Measurements from ENCODE around the gene UBR4. TPM values are rescaled to one million over a fixed set of nuclear protein-coding genes. Genes with fewer than 3 reads are reported as not detected.

Gene UBR4
- total RNA-seq, 1 experiment from 2014 or later, result 107 TPM

DNA sequence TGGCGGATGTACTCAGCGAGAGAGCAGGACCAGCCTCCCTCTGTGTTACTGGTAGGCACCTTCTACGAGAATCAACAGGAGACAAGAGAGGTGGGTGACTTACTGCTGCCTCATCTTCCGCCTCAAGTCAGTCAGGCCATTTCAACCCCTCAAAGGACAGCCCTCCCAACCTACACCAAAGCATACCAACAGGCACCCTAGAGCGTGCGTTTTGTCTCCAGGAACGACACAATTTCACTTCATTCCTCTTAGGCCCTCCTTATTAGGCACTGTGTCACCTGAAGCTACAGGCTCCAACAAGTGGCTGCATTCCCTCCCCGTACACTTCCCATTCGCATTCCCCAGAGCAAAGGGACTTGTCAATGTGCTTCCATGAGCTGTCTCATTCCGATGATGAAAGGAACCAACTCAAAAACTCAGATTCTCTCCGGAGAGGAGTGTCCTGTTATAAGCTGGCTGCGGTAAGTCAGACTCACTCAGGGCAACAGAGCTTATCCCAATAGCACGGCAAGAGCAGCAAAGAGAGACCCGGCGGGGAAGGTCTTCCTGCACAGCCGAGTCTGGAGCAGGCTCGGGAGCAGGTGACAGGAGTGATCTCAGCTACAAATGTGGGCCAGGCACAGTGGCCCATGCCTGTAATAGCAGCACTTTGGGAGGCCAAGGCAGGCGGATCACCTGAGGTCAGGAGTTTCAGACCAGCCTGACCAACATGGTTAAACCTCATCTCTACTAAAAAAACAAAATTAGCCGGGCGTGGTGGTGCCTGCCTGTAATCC lies 133.0 kb downstream of the UBR4 start:
- no peaks in the 10 kb centered on the region for H4K20me1 ChIP-seq (ENCODE audit: insufficient read depth)
- POLR2A ChIA-PET, result no interaction called here
- H3K4me2 ChIP-seq (ENCODE audit: low read length), result no peak overlapping the region
- H3K9me3 ChIP-seq (ENCODE audit: control insufficient read depth in 1 of 2, insufficient read depth in 1 of 2, low read depth in 1 of 2, low read length in 2 of 2), result no peaks in the 10 kb centered on the region
- BruUV-seq (replicated peaks), result no TSS peak
- no peak for TF ChIP-seq EGR1 (IDR thresholded peaks at IDR 0.05; ENCODE audit: low read depth)
- no peak for TF ChIP-seq EZH2phosphoT487 (IDR thresholded peaks at IDR 0.05; ENCODE audit: borderline replicate concordance)
- no peak for TF ChIP-seq ZNF274 (IDR thresholded peaks at IDR 0.05; ENCODE audit: low read depth, low read length)
- no peak for TF ChIP-seq RAD21 (IDR thresholded peaks at IDR 0.05; ENCODE audit: low read depth)
- TF ChIP-seq CEBPB (IDR thresholded peaks at IDR 0.05; ENCODE audit: low read depth), result no peak
- TF ChIP-seq ELF1 (IDR thresholded peaks at IDR 0.05; ENCODE audit: borderline replicate concordance, low read depth), result no peak
- peaks cover 29 to 66% of the 10 kb centered on the region in 2 experiments for H3K36me3 ChIP-seq (ENCODE audit: control insufficient read depth in 1 of 2, insufficient read depth in 2 of 2, low read length in 2 of 2)
- no peaks in the 10 kb centered on the region for H3K27me3 ChIP-seq (ENCODE audit: insufficient read depth, low read length)
- DNase-seq (ENCODE audit: low read depth, low spot score), result no peak
- no peak overlapping the region for H2AFZ ChIP-seq (ENCODE audit: low read depth, low read length, poor library complexity, severe bottlenecking)
- RAD21 ChIA-PET (ENCODE audit: low non-redundant PET in 1 of 2, low total read pairs in 2 of 2, uncharacterized antibody in 2 of 2, unreplicated experiment in 2 of 2), result interaction anchor here in 1 of 2 experiments (0.6 kb wide), 1 partner anchor 178 kb away, joined by 4 read pairs; no protein-coding TSS in a partner anchor
- no peaks in the 10 kb centered on the region for H3K79me2 ChIP-seq (ENCODE audit: insufficient read depth, low read length)
- peaks cover 0 to 12% of the 10 kb centered on the region in 2 experiments; a peak in 3 of 4 replicates for H3K4me1 ChIP-seq (ENCODE audit: control insufficient read depth in 1 of 2, insufficient read depth in 2 of 2, low read length in 2 of 2)
- no peak overlapping the region for H3K27ac ChIP-seq (ENCODE audit: low read depth, low read length)
- no peaks in the 10 kb centered on the region for H3K9me2 ChIP-seq (ENCODE audit: insufficient read depth)
- H3K9ac ChIP-seq (ENCODE audit: low read length), result no peak overlapping the region
- CTCF ChIA-PET, result interaction anchor here (1.1 kb wide), 1 partner anchor 164 kb away, joined by 3 read pairs; no protein-coding TSS in a partner anchor
- intact Hi-C loops (cut with micrococcal nuclease), result no loop called here
- ATAC-seq, result no peak
- H3K4me3 ChIP-seq (replicated peaks in 1 of 2; ENCODE audit: low read depth in 1 of 2, low read length in 2 of 2), result no peak overlapping the region

DNA sequence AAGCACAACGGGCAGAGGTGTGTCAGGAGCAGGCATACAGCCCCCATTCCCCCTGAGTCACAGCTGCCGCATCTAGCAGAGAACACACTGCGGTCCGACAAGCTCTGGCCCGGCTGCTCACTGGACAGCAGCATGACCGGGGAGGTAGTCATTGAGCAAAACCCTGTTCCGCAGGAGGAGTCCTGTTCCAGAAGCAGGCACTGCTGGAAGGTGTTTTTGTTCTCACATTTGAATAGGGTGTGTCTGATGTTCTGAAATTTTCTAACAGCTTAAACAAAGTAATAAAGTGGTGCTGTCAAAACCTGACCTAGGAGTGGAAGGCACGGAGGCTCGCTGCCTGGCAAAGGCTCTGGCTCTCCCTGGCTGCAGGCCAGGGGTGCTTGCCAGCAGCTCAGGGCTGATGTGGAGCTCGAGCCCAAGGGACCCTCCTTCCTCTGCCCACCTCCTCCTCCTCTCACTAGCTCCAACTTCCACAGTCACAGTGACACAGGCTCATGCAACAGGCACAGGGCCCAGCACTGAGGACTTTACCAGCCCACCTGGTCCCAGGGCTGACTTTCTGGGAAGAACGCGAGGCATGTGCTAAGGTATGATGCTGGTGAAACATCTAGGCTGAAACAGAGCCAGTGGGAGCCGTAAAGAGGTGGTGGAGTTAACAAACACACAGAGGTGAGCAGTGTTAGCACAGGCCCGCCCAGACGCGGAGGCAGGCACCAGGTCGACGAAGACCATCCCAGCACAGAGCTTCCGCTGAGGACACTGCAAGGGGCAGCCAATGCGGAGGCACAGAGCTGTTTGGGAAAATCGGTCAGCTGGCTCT lies 135.0 kb downstream of the UBR4 start:
- Histone ChIP-seq H3K27ac (ENCODE audit: low read depth, low read length) (no peak overlapping the region), H3K9ac (ENCODE audit: low read length) (no peak overlapping the region), H3K36me3 (ENCODE audit: control insufficient read depth in 1 of 2, insufficient read depth in 2 of 2, low read length in 2 of 2) (peaks cover 27 to 47% of the 10 kb centered on the region in 2 experiments), H3K4me3 (replicated peaks in 1 of 2; ENCODE audit: low read depth in 1 of 2, low read length in 2 of 2) (no peak overlapping the region), H3K9me3 (ENCODE audit: control insufficient read depth in 1 of 2, insufficient read depth in 1 of 2, low read depth in 1 of 2, low read length in 2 of 2) (no peaks in the 10 kb centered on the region), H3K9me2 (ENCODE audit: insufficient read depth) (no peaks in the 10 kb centered on the region), H3K4me2 (ENCODE audit: low read length) (no peak overlapping the region), H4K20me1 (ENCODE audit: insufficient read depth) (no peaks in the 10 kb centered on the region), H2AFZ (ENCODE audit: low read depth, low read length, poor library complexity, severe bottlenecking) (no peak overlapping the region), H3K27me3 (ENCODE audit: insufficient read depth, low read length) (no peaks in the 10 kb centered on the region), H3K79me2 (ENCODE audit: insufficient read depth, low read length) (no peaks in the 10 kb centered on the region), H3K4me1 (ENCODE audit: control insufficient read depth in 1 of 2, insufficient read depth in 2 of 2, low read length in 2 of 2) (no peaks in the 10 kb centered on the region)
- intact Hi-C loops (cut with micrococcal nuclease), result no loop called here
- RAD21 ChIA-PET (ENCODE audit: low non-redundant PET in 1 of 2, low total read pairs in 2 of 2, uncharacterized antibody in 2 of 2, unreplicated experiment in 2 of 2), result no interaction called here
- CTCF ChIA-PET, result no interaction called here
- DNase-seq (ENCODE audit: low read depth, low spot score) (no peak), ATAC-seq (no peak)
- no TSS peak for BruUV-seq (replicated peaks)
- POLR2A ChIA-PET, result no interaction called here
- TF ChIP-seq ELF1 (IDR thresholded peaks at IDR 0.05; ENCODE audit: borderline replicate concordance, low read depth), result no peak
- TF ChIP-seq EZH2 (IDR thresholded peaks at IDR 0.05), result no peak
- TF ChIP-seq, protein P1, sequence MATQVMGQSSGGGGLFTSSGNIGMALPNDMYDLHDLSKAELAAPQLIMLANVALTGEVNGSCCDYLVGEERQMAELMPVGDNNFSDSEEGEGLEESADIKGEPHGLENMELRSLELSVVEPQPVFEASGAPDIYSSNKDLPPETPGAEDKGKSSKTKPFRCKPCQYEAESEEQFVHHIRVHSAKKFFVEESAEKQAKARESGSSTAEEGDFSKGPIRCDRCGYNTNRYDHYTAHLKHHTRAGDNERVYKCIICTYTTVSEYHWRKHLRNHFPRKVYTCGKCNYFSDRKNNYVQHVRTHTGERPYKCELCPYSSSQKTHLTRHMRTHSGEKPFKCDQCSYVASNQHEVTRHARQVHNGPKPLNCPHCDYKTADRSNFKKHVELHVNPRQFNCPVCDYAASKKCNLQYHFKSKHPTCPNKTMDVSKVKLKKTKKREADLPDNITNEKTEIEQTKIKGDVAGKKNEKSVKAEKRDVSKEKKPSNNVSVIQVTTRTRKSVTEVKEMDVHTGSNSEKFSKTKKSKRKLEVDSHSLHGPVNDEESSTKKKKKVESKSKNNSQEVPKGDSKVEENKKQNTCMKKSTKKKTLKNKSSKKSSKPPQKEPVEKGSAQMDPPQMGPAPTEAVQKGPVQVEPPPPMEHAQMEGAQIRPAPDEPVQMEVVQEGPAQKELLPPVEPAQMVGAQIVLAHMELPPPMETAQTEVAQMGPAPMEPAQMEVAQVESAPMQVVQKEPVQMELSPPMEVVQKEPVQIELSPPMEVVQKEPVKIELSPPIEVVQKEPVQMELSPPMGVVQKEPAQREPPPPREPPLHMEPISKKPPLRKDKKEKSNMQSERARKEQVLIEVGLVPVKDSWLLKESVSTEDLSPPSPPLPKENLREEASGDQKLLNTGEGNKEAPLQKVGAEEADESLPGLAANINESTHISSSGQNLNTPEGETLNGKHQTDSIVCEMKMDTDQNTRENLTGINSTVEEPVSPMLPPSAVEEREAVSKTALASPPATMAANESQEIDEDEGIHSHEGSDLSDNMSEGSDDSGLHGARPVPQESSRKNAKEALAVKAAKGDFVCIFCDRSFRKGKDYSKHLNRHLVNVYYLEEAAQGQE (IDR thresholded peaks at IDR 0.05; ENCODE audit: low read depth), result no peak
- TF ChIP-seq, protein P2, sequence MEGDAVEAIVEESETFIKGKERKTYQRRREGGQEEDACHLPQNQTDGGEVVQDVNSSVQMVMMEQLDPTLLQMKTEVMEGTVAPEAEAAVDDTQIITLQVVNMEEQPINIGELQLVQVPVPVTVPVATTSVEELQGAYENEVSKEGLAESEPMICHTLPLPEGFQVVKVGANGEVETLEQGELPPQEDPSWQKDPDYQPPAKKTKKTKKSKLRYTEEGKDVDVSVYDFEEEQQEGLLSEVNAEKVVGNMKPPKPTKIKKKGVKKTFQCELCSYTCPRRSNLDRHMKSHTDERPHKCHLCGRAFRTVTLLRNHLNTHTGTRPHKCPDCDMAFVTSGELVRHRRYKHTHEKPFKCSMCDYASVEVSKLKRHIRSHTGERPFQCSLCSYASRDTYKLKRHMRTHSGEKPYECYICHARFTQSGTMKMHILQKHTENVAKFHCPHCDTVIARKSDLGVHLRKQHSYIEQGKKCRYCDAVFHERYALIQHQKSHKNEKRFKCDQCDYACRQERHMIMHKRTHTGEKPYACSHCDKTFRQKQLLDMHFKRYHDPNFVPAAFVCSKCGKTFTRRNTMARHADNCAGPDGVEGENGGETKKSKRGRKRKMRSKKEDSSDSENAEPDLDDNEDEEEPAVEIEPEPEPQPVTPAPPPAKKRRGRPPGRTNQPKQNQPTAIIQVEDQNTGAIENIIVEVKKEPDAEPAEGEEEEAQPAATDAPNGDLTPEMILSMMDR (IDR thresholded peaks at IDR 0.05 in 2 of 3, conservative IDR thresholded peaks at IDR 0.05 in 1 of 3; ENCODE audit: borderline replicate concordance in 1 of 3, insufficient read depth in 1 of 3, low read depth in 2 of 3, low read length in 2 of 3), result no peak
- TF ChIP-seq YY1 (IDR thresholded peaks at IDR 0.05; ENCODE audit: extremely low read depth, insufficient replicate concordance, low read depth, low read length), result no peak
- TF ChIP-seq FOSL1 (IDR thresholded peaks at IDR 0.05; ENCODE audit: low read depth), result no peak
- TF ChIP-seq, protein P3, sequence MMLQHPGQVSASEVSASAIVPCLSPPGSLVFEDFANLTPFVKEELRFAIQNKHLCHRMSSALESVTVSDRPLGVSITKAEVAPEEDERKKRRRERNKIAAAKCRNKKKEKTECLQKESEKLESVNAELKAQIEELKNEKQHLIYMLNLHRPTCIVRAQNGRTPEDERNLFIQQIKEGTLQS (IDR thresholded peaks at IDR 0.05), result no peak

All from HCT116 (cell line).